ENCODE data around the gene DNASE1L3. TPM values are rescaled to one million over a fixed set of nuclear protein-coding genes. Genes with fewer than 3 reads are reported as not detected.

The DNASE1L3 gene
- total and polyA plus RNA-seq, 2 of the 13 experiments (the other 11 are each of a cell fraction or from before 2014, with no cell fraction given) = 0.86 to 1.7 TPM

DNA sequence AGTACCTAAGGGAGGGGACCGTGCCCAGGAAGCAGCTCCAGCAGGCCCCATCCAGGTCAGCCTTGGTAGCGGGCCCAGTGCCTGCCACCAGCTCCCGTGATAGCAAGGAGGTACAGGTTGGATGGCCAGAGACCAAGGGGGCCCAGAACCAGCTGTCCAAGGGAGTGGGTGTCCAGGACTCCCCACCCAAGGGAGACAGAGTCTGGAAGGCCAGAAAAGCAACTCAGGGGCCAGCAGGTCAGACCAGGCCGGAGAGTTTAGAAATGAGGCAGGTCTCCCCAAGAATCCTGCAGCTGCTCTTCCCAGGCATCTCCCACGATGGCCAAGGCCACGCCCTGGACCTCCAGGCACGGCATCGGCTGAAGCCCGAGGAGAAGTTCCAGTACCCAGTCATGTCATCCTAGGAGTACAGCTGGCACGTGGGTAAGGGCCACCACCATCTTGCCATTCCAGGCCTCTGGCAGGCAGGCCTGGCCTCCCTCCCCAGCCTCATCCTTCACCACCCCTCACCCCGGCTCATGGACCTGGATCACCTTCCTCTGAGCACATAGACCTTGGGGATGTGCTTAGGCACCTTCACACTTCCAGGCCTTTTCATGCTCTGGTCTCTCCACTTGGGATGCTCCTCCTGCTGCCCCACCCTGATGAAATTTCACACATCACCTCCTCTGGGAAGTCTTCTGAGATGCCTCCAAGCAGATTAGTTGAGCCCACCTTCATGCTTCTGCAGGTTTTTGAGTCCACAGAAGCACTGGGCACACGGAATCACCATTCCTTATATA is 30.5 kb downstream of the DNASE1L3 start (continued):
- TF ChIP-seq, protein P1, sequence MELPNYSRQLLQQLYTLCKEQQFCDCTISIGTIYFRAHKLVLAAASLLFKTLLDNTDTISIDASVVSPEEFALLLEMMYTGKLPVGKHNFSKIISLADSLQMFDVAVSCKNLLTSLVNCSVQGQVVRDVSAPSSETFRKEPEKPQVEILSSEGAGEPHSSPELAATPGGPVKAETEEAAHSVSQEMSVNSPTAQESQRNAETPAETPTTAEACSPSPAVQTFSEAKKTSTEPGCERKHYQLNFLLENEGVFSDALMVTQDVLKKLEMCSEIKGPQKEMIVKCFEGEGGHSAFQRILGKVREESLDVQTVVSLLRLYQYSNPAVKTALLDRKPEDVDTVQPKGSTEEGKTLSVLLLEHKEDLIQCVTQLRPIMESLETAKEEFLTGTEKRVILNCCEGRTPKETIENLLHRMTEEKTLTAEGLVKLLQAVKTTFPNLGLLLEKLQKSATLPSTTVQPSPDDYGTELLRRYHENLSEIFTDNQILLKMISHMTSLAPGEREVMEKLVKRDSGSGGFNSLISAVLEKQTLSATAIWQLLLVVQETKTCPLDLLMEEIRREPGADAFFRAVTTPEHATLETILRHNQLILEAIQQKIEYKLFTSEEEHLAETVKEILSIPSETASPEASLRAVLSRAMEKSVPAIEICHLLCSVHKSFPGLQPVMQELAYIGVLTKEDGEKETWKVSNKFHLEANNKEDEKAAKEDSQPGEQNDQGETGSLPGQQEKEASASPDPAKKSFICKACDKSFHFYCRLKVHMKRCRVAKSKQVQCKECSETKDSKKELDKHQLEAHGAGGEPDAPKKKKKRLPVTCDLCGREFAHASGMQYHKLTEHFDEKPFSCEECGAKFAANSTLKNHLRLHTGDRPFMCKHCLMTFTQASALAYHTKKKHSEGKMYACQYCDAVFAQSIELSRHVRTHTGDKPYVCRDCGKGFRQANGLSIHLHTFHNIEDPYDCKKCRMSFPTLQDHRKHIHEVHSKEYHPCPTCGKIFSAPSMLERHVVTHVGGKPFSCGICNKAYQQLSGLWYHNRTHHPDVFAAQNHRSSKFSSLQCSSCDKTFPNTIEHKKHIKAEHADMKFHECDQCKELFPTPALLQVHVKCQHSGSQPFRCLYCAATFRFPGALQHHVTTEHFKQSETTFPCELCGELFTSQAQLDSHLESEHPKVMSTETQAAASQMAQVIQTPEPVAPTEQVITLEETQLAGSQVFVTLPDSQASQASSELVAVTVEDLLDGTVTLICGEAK (IDR thresholded peaks at IDR 0.05) = no peak
- TF ChIP-seq, protein P1 (CRISPR knock-in tag; IDR thresholded peaks at IDR 0.05) = no peak
- TF ChIP-seq CEBPB (IDR thresholded peaks at IDR 0.05; ENCODE audit: borderline replicate concordance, low read depth, low read length) (no peak), HES4 (CRISPR knock-in tag; IDR thresholded peaks at IDR 0.05; ENCODE audit: borderline replicate concordance) (no peak), SRY (CRISPR knock-in tag; IDR thresholded peaks at IDR 0.05) (no peak), ZNF337 (CRISPR knock-in tag; IDR thresholded peaks at IDR 0.05; ENCODE audit: borderline replicate concordance, low read depth) (0 out of 2 replicates have a peak, but pooled peaks have one; percentile 6)
- TF ChIP-seq, protein P2, sequence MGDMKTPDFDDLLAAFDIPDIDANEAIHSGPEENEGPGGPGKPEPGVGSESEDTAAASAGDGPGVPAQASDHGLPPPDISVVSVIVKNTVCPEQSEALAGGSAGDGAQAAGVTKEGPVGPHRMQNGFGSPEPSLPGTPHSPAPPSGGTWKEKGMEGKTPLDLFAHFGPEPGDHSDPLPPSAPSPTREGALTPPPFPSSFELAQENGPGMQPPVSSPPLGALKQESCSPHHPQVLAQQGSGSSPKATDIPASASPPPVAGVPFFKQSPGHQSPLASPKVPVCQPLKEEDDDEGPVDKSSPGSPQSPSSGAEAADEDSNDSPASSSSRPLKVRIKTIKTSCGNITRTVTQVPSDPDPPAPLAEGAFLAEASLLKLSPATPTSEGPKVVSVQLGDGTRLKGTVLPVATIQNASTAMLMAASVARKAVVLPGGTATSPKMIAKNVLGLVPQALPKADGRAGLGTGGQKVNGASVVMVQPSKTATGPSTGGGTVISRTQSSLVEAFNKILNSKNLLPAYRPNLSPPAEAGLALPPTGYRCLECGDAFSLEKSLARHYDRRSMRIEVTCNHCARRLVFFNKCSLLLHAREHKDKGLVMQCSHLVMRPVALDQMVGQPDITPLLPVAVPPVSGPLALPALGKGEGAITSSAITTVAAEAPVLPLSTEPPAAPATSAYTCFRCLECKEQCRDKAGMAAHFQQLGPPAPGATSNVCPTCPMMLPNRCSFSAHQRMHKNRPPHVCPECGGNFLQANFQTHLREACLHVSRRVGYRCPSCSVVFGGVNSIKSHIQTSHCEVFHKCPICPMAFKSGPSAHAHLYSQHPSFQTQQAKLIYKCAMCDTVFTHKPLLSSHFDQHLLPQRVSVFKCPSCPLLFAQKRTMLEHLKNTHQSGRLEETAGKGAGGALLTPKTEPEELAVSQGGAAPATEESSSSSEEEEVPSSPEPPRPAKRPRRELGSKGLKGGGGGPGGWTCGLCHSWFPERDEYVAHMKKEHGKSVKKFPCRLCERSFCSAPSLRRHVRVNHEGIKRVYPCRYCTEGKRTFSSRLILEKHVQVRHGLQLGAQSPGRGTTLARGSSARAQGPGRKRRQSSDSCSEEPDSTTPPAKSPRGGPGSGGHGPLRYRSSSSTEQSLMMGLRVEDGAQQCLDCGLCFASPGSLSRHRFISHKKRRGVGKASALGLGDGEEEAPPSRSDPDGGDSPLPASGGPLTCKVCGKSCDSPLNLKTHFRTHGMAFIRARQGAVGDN (CRISPR knock-in tag; IDR thresholded peaks at IDR 0.05) = peak; percentile 67; the same call in 1 of the 2 replicates
- TF ChIP-seq, protein P3, sequence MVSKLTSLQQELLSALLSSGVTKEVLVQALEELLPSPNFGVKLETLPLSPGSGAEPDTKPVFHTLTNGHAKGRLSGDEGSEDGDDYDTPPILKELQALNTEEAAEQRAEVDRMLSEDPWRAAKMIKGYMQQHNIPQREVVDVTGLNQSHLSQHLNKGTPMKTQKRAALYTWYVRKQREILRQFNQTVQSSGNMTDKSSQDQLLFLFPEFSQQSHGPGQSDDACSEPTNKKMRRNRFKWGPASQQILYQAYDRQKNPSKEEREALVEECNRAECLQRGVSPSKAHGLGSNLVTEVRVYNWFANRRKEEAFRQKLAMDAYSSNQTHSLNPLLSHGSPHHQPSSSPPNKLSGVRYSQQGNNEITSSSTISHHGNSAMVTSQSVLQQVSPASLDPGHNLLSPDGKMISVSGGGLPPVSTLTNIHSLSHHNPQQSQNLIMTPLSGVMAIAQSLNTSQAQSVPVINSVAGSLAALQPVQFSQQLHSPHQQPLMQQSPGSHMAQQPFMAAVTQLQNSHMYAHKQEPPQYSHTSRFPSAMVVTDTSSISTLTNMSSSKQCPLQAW (CRISPR knock-in tag; IDR thresholded peaks at IDR 0.05) = no peak
